ENCODE measurements around the gene RNU4-1. TPM values are rescaled to one million over a fixed set of nuclear protein-coding genes. Genes with fewer than 3 reads are reported as not detected.

Gene RNU4-1
- total RNA-seq, 4 donors from 2014 or later: under 0.01 TPM; not detected in 2

GRCh38 chr12:120284381-120284780 is 8.7 kb downstream of the RNU4-1 start:
- TF ChIP-seq, protein P1, sequence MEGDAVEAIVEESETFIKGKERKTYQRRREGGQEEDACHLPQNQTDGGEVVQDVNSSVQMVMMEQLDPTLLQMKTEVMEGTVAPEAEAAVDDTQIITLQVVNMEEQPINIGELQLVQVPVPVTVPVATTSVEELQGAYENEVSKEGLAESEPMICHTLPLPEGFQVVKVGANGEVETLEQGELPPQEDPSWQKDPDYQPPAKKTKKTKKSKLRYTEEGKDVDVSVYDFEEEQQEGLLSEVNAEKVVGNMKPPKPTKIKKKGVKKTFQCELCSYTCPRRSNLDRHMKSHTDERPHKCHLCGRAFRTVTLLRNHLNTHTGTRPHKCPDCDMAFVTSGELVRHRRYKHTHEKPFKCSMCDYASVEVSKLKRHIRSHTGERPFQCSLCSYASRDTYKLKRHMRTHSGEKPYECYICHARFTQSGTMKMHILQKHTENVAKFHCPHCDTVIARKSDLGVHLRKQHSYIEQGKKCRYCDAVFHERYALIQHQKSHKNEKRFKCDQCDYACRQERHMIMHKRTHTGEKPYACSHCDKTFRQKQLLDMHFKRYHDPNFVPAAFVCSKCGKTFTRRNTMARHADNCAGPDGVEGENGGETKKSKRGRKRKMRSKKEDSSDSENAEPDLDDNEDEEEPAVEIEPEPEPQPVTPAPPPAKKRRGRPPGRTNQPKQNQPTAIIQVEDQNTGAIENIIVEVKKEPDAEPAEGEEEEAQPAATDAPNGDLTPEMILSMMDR (IDR thresholded peaks at IDR 0.05): no peak
- TF ChIP-seq POLR2A (IDR thresholded peaks at IDR 0.05): no peak
- intact Hi-C loops (cut with DNase I; ENCODE audit: low total_unique reads): no loop called here
- WGBS, 2 donors: 74 to 89% methylated on average over 2 to 3 of the region's 3 CpGs
- H3K4me3 ChIP-seq (ENCODE audit: low read depth, poor library complexity, severe bottlenecking): no peak overlapping the region
- DNase-seq (ENCODE audit: low spot score in 2 of 2): no peak

DNA sequence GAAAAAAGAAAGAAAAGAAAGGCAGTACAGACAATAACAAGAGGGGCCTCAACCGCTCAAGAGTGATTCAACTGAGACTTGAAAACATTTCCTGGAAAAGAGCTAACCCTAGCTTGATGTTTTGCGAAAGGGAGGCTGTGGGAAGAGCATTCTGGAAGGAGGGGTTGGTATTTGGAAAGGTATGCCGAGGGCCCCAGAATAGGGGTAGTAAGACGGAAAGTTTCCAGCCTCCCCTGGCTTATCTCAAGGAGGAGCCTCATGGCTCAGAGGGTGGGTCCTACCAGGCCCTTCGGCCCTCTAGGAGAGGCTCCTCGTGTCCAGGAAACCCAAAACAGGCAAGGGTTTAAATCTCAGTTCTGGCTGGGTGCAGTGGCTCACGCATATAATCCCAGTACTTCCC is 9.7 kb downstream of the RNU4-1 start:
- TF ChIP-seq, protein P1 (IDR thresholded peaks at IDR 0.05): no peak
- intact Hi-C loops (cut with DNase I; ENCODE audit: low total_unique reads): no loop called here
- DNase-seq (ENCODE audit: low spot score in 2 of 2): no peak
- no peak overlapping the region for H3K4me3 ChIP-seq (ENCODE audit: low read depth, poor library complexity, severe bottlenecking)
- WGBS, 2 donors: 69 to 78% methylated on average over 7 of the region's 7 CpGs

- intact Hi-C loops (cut with DNase I; ENCODE audit: low total_unique reads): no loop called here
- no peak overlapping the region for H3K4me3 ChIP-seq (ENCODE audit: low read depth, poor library complexity, severe bottlenecking)
- no peak for DNase-seq (ENCODE audit: low spot score in 2 of 2)
- WGBS, 2 donors: 92 to 93% methylated on average over 41 to 55 of the region's 57 CpGs
- TF ChIP-seq, protein P1 (IDR thresholded peaks at IDR 0.05): no peak
- TF ChIP-seq POLR2A (IDR thresholded peaks at IDR 0.05): no peak
Measured at GRCh38 chr12:120278137-120279069, 14.6 kb downstream of the RNU4-1 start.

GRCh38 chr12:120276734-120277133 is 16.3 kb downstream of the RNU4-1 start:
- WGBS, 2 donors: 97% methylated on average over 6 of the region's 6 CpGs
- intact Hi-C loops (cut with DNase I; ENCODE audit: low total_unique reads): no loop called here
- no peak for TF ChIP-seq POLR2A (IDR thresholded peaks at IDR 0.05)

GRCh38 chr12:120267736-120268135 is 25.3 kb downstream of the RNU4-1 start:
- no peak overlapping the region for H3K4me3 ChIP-seq (ENCODE audit: low read depth, poor library complexity, severe bottlenecking)
- TF ChIP-seq, protein P1 (IDR thresholded peaks at IDR 0.05): no peak
- TF ChIP-seq POLR2A (IDR thresholded peaks at IDR 0.05): no peak
- no peak for DNase-seq (ENCODE audit: low spot score in 2 of 2)
- intact Hi-C loops (cut with DNase I; ENCODE audit: low total_unique reads): no loop called here
- 48 to 65% methylated on average over 4 of the region's 4 CpGs for WGBS, 2 donors

More at GRCh38 chr12:120276734-120277133, 16.3 kb downstream of the RNU4-1 start:
- no peak for DNase-seq (ENCODE audit: low spot score in 2 of 2)
- H3K4me3 ChIP-seq (ENCODE audit: low read depth, poor library complexity, severe bottlenecking): no peak overlapping the region

DNA sequence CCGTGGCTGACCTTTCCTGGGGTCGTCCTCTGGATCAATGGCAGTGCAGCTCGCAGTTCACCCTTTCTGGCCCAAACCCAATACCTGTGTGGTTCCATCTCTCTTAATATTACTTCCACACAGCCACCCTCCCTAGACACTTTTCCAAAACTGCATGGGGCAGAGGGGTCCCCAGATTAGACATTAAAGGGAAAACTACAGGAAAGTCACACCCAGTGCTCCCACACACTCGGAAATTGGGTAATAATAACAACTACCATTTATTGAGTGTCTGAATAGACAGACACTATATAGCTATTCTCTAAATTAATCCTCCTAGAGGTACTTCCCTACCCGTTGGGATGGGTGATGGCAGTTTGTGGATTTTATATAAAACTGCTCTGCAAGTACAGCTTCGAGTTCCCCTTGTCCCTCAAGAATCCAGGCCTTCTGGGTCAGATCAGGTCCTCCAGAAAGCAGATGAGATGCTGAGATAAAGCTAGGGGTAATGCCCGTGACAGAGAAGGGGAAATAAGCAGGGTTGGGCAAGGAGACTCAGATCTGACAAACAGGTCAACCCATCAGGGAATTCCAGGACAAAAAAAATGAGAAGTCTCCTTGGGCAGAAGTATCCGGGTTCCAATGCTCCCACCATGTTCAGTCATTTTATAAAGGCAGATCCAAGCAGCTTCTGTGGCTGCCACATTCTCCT is 26.7 kb downstream of the RNU4-1 start:
- no peak for DNase-seq (ENCODE audit: low spot score in 2 of 2)
- intact Hi-C loops (cut with DNase I; ENCODE audit: low total_unique reads): no loop called here
- TF ChIP-seq POLR2A (IDR thresholded peaks at IDR 0.05): no peak
- TF ChIP-seq, protein P1 (IDR thresholded peaks at IDR 0.05): no peak
- 28 to 34% methylated on average over 8 of the region's 8 CpGs for WGBS, 2 donors
- no peak overlapping the region for H3K4me3 ChIP-seq (ENCODE audit: low read depth, poor library complexity, severe bottlenecking)

Measured in lower leg skin (tissue), 4 donors.